GM12878 (cell line): Measurements from ENCODE around the gene DYNLL2. TPM values are rescaled to one million over a fixed set of nuclear protein-coding genes. Genes with fewer than 3 reads are reported as not detected.

Experiments used
- ATAC-seq: fragments of 200-7000 bp; cut with Tn5 transposase; 3 replicates; pipeline ENCODE4 v1.9.1; 2020; ENCODE audit warnings: mild to moderate bottlenecking, moderate library complexity
- BruUV-seq: library from RNA; stranded (reverse); fragments of 400-500 nt; replicated peaks from 2 replicates; lab custom pipeline; 2021; lab: Mats Ljungman, UMichigan
- CTCF ChIA-PET: fragments of 300-600 bp; sonication (Branson Sonifier 250); formaldehyde crosslinking; extraction: SDS; loops from one replicate; lab custom pipeline; 2021; ENCODE audit warnings: inconsistent platforms; lab: Yijun Ruan, JAX
- POLR2A ChIA-PET: fragments of 350-600 bp; formaldehyde crosslinking; extraction: SDS; loops from one replicate; lab custom pipeline; 2021; ENCODE audit warnings: inconsistent platforms; lab: Charles Lee
- RAD21 ChIA-PET: fragments of 300-600 bp; sonication (Branson Sonifier 250); formaldehyde crosslinking; loops from one replicate; lab custom pipeline; 2023; ENCODE audit warnings: antibody characterized with exemption; ENCODE audit not compliant: unreplicated experiment; lab: Charles Lee
- SMC1A ChIA-PET: fragments of 300-600 bp; sonication (Branson Sonifier 250); formaldehyde crosslinking; loops from one replicate; lab custom pipeline; 2023; ENCODE audit not compliant: unreplicated experiment, uncharacterized antibody; lab: Charles Lee
- DNase-seq: peaks from one replicate; pipeline ENCODE4 v3.0.0-alpha.2; 2011; ENCODE audit warnings: low read depth, low spot score
- FAIRE-seq: peaks from 3 replicates; lab custom pipeline; 2011; peaks lifted over from hg19 to GRCh38; lab: Jason Lieb, UNC
- H2AFZ ChIP-seq: 2 replicates; pipeline ENCODE4 v1.6.0; 2011; ENCODE audit warnings: low read depth, low read length, control low read depth; ENCODE audit not compliant: control insufficient read depth
- H3K27ac ChIP-seq: 2 replicates; pipeline ENCODE4 v1.5.1; 2011; ENCODE audit warnings: control low read depth; ENCODE audit not compliant: control insufficient read depth, insufficient read depth
- H3K27me3 ChIP-seq, 2 experiments: replicated peaks in 1 of 2; 2 replicates each; pipeline versions ENCODE4 v1.6.0 to v1.6.1; 2011; ENCODE audit warnings: low read length in 1 of 2; ENCODE audit not compliant: control insufficient read depth in 2 of 2, insufficient read depth in 2 of 2
- H3K36me3 ChIP-seq, 2 experiments: 2 replicates each; pipeline ENCODE4 v1.5.1; 2011; ENCODE audit warnings: low read length in 1 of 2; ENCODE audit not compliant: control insufficient read depth in 2 of 2, insufficient read depth in 2 of 2
- H3K4me1 ChIP-seq: 2 replicates; pipeline ENCODE4 v1.6.1; 2011; ENCODE audit warnings: mild to moderate bottlenecking, low read length, moderate library complexity, mixed read lengths; ENCODE audit not compliant: control insufficient read depth, insufficient read depth
- H3K4me2 ChIP-seq: 2 replicates; pipeline ENCODE4 v1.6.0; 2011; ENCODE audit warnings: control low read depth; ENCODE audit not compliant: control insufficient read depth, insufficient read depth
- H3K4me3 ChIP-seq: fragments of 200-600 bp; sonication (generic); 2 replicates; pipeline ENCODE4 v1.5.1; 2016
- H3K79me2 ChIP-seq: 2 replicates; pipeline ENCODE4 v1.6.0; 2011; ENCODE audit warnings: low read length; ENCODE audit not compliant: control insufficient read depth, insufficient read depth
- H3K9ac ChIP-seq: 2 replicates; pipeline ENCODE4 v1.8.0; 2011; ENCODE audit warnings: low read length, control low read depth, mixed read lengths; ENCODE audit not compliant: control insufficient read depth, insufficient read depth
- H3K9me3 ChIP-seq: replicated peaks from 3 replicates; pipeline ENCODE4 v1.5.1; 2011; ENCODE audit warnings: mild to moderate bottlenecking, low read length; ENCODE audit not compliant: control insufficient read depth, insufficient read depth
- H4K20me1 ChIP-seq: 2 replicates; pipeline ENCODE4 v1.6.0; 2011; ENCODE audit not compliant: control insufficient read depth, insufficient read depth
- BMI1 ChIP-seq: fragments of 450-650 bp; IDR thresholded peaks from 2 replicates; pipeline ENCODE4 v1.6.1; 2016; ENCODE audit warnings: mild to moderate bottlenecking, moderate library complexity, borderline replicate concordance
- FOXK2 ChIP-seq: fragments of 450-650 bp; IDR thresholded peaks from 2 replicates; pipeline ENCODE4 v1.6.1; 2017; ENCODE audit warnings: mild to moderate bottlenecking, moderate library complexity
- IRF4 ChIP-seq: IDR thresholded peaks from 2 replicates; pipeline ENCODE4 v1.6.1; 2011; ENCODE audit warnings: low read depth, low read length
- KAT2A ChIP-seq: conservative IDR thresholded peaks from 2 replicates; pipeline ENCODE4 v1.6.1; 2011; ENCODE audit warnings: low read depth, low read length; ENCODE audit not compliant: control insufficient read depth
- MXI1 ChIP-seq: fragments of 150-350 bp; IDR thresholded peaks from 2 replicates; pipeline ENCODE4 v1.6.1; 2011; ENCODE audit warnings: low read depth, mild to moderate bottlenecking, inconsistent platforms, low read length, improper control_type of control experiment
- RAD21 ChIP-seq: IDR thresholded peaks from 2 replicates; pipeline ENCODE4 v1.6.1; 2011; ENCODE audit warnings: mild to moderate bottlenecking, low read depth, low read length, moderate library complexity; ENCODE audit not compliant: insufficient read depth
- RBBP5 ChIP-seq: fragments of 200-600 bp; sonication (generic); conservative IDR thresholded peaks from 2 replicates; pipeline ENCODE4 v1.6.1; 2016
- RUNX3 ChIP-seq: IDR thresholded peaks from 2 replicates; pipeline ENCODE4 v1.6.1; 2012; ENCODE audit warnings: low read length, inconsistent platforms
- SMARCA5 ChIP-seq: fragments of 450-650 bp; IDR thresholded peaks from 2 replicates; pipeline ENCODE4 v1.6.1; 2017; ENCODE audit warnings: mild to moderate bottlenecking
- SPI1 ChIP-seq: IDR thresholded peaks from 2 replicates; pipeline ENCODE4 v1.6.1; 2011; ENCODE audit warnings: low read depth, mild to moderate bottlenecking, low read length, moderate library complexity, borderline replicate concordance; ENCODE audit not compliant: insufficient read depth
- TBL1XR1 ChIP-seq: IDR thresholded peaks from 2 replicates; pipeline ENCODE4 v1.6.1; 2012; ENCODE audit warnings: low read depth, low read length, improper control_type of control experiment
- ZSCAN29 ChIP-seq: fragments of 450-650 bp; IDR thresholded peaks from 2 replicates; pipeline ENCODE4 v1.6.1; 2017; ENCODE audit warnings: mild to moderate bottlenecking, moderate library complexity
- ZZZ3 ChIP-seq: IDR thresholded peaks from 2 replicates; pipeline ENCODE4 v1.6.1; 2011; ENCODE audit warnings: low read depth; ENCODE audit not compliant: control insufficient read depth, insufficient read length
- WGBS: methylation state at CpG from one replicate; pipeline ENCODE4 v1.1.6; 2016; ENCODE audit warnings: low lambda C conversion rate; ENCODE audit not compliant: insufficient replicate concordance, insufficient coverage; ENCODE audit errors: missing lambda C conversion rate; 5-methylcytosine and 5-hydroxymethylcytosine counted together
- in situ Hi-C: fragments of 300-500 bp; cut with MboI; formaldehyde crosslinking; loops from 9 replicates; pipeline ENCODE4 v1.14.3; 2018; ENCODE audit warnings: mixed read lengths
- intact Hi-C: fragments of 100-400 bp; cut with micrococcal nuclease; formaldehyde crosslinking; loops from one replicate; pipeline ENCODE4 v1.14.2; 2022; ENCODE audit not compliant: unreplicated experiment
- polyA plus RNA-seq, 11 experiments: library from polyadenylated mRNA; depleted of rRNA in 4 of 11; unstranded in 6 of 11; stranded (reverse) in 5 of 11; fragments of >200 nt; fragmentation: Nextera tagmentation in 4 of 11; fragmentation: Illumina TruSeq in 1 of 11; extraction: Ambion mirVana in 4 of 11; extraction: Trizol in 1 of 11; gene quantifications; 1 replicate in 1 of 11; 2 replicates in 10 of 11; pipeline versions ENCODE4 v1.2.1 to v1.2.3, GENCODE V29; 2011 to 2016; ENCODE audit warnings: inconsistent platforms in 2 of 11, missing spikeins in 2 of 11, low read depth in 1 of 11
- total RNA-seq, 4 experiments: library from RNA; depleted of rRNA in 3 of 4; stranded (reverse); fragments of >200 nt in 3 of 4; fragmentation: Illumina TruSeq in 1 of 4; extraction: Trizol in 1 of 4; gene quantifications; 2 replicates each; pipeline versions ENCODE4 v1.2.1 to v1.2.3, GENCODE V29; 2013 to 2021

Gene DYNLL2
- total and polyA plus RNA-seq, 10 of the 15 experiments (the other 5 are each of a cell fraction or from before 2014, with no cell fraction given), result 0.62 to 19.2 (median 9.1) TPM

DNA sequence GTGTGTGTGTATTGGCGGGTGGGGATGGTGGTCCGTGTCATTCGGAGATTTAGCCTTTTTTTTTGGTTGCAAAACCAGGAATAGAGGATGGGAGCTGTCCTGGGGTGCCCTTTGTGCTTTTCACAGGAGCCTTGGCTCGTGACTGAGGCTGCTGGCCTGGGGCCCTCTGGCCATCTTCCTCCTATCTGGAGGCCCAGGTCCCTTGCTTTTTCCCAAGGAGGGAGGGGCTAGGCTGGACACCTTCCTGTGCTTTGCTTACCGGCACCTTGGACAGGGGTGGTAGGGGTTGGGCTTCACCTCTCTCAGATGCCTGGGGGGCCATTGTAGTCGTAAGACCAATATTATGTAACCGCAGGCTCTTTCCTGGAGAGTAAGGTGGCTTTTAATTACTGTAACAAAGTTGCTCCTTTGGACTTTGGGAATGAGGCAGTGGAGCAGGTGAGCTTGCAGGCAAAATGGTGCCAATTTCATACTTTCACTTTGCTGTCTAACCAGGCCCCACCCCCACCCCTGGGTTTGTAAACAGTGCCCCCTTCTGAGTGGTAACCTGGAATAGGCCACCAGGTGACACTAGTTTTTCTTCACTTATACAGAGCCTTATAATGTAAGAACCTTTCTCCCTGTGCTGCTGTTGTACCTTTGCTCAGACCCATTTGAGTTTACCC, 1.2 kb downstream of the DYNLL2 start (continued):
- TF ChIP-seq FOXK2, result peak; percentile 51; the same call in 1 of the 2 replicates
- no peak for TF ChIP-seq RBBP5
- peak; percentile 37 for TF ChIP-seq RAD21
- TF ChIP-seq SPI1, result no peak

DNA sequence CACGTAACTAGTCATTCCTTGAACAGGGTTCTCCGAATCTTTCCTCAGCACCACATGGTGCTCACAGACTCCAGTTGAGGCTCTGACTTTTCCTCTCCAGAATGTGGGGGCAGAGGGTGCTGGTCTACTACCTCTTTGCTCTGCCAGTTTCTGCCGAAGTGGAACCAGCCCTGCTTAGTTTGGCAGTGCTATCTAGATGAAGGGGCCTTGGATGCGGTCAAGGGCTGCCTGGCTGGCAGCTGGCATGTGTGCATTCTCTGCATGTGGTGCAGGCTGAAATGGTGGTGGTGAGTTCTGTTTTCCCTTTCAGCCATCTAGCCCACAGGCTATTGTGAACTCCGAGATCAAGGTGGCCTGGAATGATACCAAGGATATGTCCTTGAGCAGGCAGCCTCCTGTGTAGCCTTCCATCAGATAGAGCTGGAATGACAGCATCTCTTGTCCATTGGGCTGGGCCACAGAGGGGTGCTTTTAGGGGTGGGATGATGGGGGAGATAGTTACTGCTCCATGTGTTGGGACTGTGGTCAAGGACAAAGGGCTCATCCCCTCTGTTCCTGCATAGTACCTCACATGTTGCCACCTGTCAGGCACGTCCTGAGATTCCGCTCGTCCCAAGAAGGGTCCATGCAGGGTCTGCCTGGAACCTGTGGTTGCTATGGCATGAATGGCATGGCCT, 2.0 kb downstream of the DYNLL2 start:
- TF ChIP-seq BMI1 (no peak), SMARCA5 (no peak), KAT2A (no peak), MXI1 (no peak), ZSCAN29 (no peak), RUNX3 (no peak), IRF4 (no peak), TBL1XR1 (no peak), ZZZ3 (no peak)
- POLR2A ChIA-PET, result interaction anchor here (0.7 kb wide), 1 partner anchor 102 kb away, joined by 3 read pairs; no protein-coding TSS in a partner anchor
- SMC1A ChIA-PET, result interaction anchor here (1.2 to 1.7 kb wide), 2 partner anchors 78 to 86 kb away, joined by 3 to 5 read pairs; partner anchors contain the start of gene SRSF1
- H3K4me3 ChIP-seq, result peak overlapping the region; percentile 78
- intact Hi-C loops, result loop anchor here (10.0 kb wide), 1 partner anchor 230 kb away; the partner anchor contains the start of gene MRPS23
- no peak overlapping the region for H3K27ac ChIP-seq
- RAD21 ChIA-PET, result interaction anchor here (2.3 kb wide), 1 partner anchor 78 kb away, joined by 8 read pairs; the partner anchor contains the start of gene SRSF1
- no peaks in the 10 kb centered on the region for H3K27me3 ChIP-seq
- peaks cover 5 to 33% of the 10 kb centered on the region in 2 experiments; a peak in 3 of 4 replicates for H3K36me3 ChIP-seq
- CTCF ChIA-PET, result interaction anchor here (0.8 to 2.7 kb wide), 3 partner anchors 85 to 225 kb away, joined by 4 to 15 read pairs (median 4); no protein-coding TSS in a partner anchor
- no peaks in the 10 kb centered on the region for H3K9me3 ChIP-seq
- 65% methylated on average over 8 of the region's 8 CpGs for WGBS
- no peak overlapping the region for H2AFZ ChIP-seq
- peaks cover 40% of the 10 kb centered on the region for H3K79me2 ChIP-seq
- ATAC-seq, result no peak
- H4K20me1 ChIP-seq, result peaks cover 15% of the 10 kb centered on the region
- H3K9ac ChIP-seq, result peak overlapping the region; percentile 8; the same call in 1 of the 2 replicates
- FAIRE-seq, result no peak
- H3K4me2 ChIP-seq, result peak overlapping the region; percentile 96
- in situ Hi-C loops, result no loop called here
- DNase-seq, result no peak
- no TSS peak for BruUV-seq
- H3K4me1 ChIP-seq, result peaks cover 15% of the 10 kb centered on the region
